GM21576 (cell line): ENCODE results near the gene GMPS.

Source experiments
- ATAC-seq: cut with Tn5 transposase; IDR thresholded peaks from one replicate; pipeline ENCODE4 v1.9.1; 2021; ENCODE audit warnings: mild to moderate bottlenecking, moderate library complexity; ENCODE audit not compliant: unreplicated experiment

Gene GMPS

GRCh38 chr3:155991212-155991611, 120.8 kb downstream of the GMPS start:
- ATAC-seq, result no peak

- no peak for ATAC-seq
These were observed 121.4 kb downstream of the GMPS start for GRCh38 chr3:155991847-155992246.
